Tibial nerve (tissue), 4 donors: ENCODE measurements around the gene DLST. TPM values are rescaled to one million over a fixed set of nuclear protein-coding genes. Genes with fewer than 3 reads are reported as not detected.
A peak's percentile ranks its signal among the peaks of the same experiment; 100 is the strongest.

Source experiments
- DNase-seq, 2 donors: peaks; one replicate each; pipeline ENCODE4 v3.0.0-alpha.2; 2019; ENCODE audit warnings: low spot score in 2 of 2
- H3K27ac ChIP-seq, 4 donors: fragments of 200-600 bp; sonication (generic) in 3 of 4; one replicate each; pipeline ENCODE4 v1.5.1; 2017 to 2019; ENCODE audit warnings: mild to moderate bottlenecking in 1 of 4
- H3K27me3 ChIP-seq, 2 donors: fragments of 200-600 bp; sonication (generic) in 1 of 2; one replicate each; pipeline versions ENCODE4 v1.5.1 to v1.6.0; 2017 to 2019
- H3K36me3 ChIP-seq, 3 donors: fragments of 200-600 bp; sonication (generic); one replicate each; pipeline ENCODE4 v1.5.1; 2018 to 2019
- H3K4me1 ChIP-seq, 4 donors: fragments of 200-600 bp; sonication (generic) in 3 of 4; one replicate each; pipeline ENCODE4 v1.5.1; 2017 to 2019
- H3K4me3 ChIP-seq, 4 donors: fragments of 200-600 bp; sonication (generic) in 3 of 4; one replicate each; pipeline ENCODE4 v1.5.1; 2017 to 2019; ENCODE audit warnings: mild to moderate bottlenecking in 1 of 4, moderate library complexity in 1 of 4
- H3K9me3 ChIP-seq, 4 donors: fragments of 200-600 bp; sonication (generic) in 3 of 4; one replicate each; pipeline ENCODE4 v1.5.1; 2017 to 2019
- EP300 ChIP-seq, 2 donors: sonication (generic); formaldehyde crosslinking; IDR thresholded peaks; one replicate each; pipeline ENCODE4 v1.6.1; 2017; ENCODE audit warnings: antibody characterized with exemption in 2 of 2, mild to moderate bottlenecking in 1 of 2
- POLR2A ChIP-seq, 2 donors: fragments of 450-650 bp; IDR thresholded peaks; one replicate each; pipeline ENCODE4 v1.6.1; 2017; ENCODE audit warnings: antibody characterized with exemption in 2 of 2, mild to moderate bottlenecking in 2 of 2, moderate library complexity in 2 of 2
- WGBS, 2 donors: methylation state at CpG; one replicate each; pipeline ENCODE4 v1.1.5; 2018; 5-methylcytosine and 5-hydroxymethylcytosine counted together
- total RNA-seq, 4 donors: library from RNA; depleted of rRNA; stranded (reverse); fragments of >200 nt; gene quantifications; one replicate each; pipeline ENCODE4 v1.1.0, GENCODE V29; 2016
- TF ChIP-seq, protein P1 (sequence below), 5 experiments: fragments of 200-600 bp in 3 of 5; fragments of 450-650 bp in 2 of 5; sonication (generic) in 3 of 5; IDR thresholded peaks; one replicate each; pipeline ENCODE4 v1.5.1; 2016 to 2019; ENCODE audit warnings: antibody characterized with exemption in 5 of 5, mild to moderate bottlenecking in 3 of 5, moderate library complexity in 2 of 5

The DLST gene
- total RNA-seq, 4 donors from 2014 or later = 73.5 to 94.8 (median 87.2) TPM

DNA sequence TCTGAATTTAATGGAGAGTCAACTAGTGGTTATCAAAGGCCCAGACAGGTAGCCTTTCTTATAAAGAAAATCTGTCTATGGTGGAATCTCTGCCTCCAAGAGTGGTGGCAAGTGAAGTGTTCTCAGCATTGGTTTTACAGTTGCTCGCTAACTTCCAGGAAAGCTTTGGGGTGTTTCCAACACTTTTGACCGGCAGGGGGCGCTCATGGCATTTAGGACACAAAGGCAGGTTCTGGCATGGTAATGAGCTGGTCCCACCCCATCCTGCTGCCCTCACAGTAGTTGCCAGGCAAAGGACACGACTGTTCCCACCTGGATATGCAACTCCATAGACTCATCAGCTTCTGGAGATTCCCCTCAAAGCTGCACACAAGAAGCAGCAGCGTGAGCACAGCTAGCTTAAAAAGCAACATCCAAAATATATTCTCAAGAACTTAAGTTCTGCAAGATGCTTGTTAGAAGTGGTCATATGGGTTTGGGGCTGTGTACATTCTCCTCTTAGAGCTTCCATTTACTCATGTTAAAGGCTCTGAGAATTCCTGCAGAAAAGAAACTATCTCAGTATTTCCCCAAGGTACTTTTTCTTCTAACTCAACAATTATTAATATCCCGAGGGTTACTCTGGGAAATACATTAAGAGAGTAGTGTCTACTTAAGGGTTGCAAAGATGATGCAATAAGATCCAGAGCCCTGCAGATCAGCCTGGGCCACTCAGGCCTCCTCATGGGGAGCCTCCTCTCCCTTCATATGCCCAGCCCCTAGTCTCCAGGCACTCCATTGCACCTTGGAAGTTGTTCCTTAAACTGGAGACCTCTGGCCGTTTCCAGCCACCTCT lies 20.6 kb upstream of the DLST start:
- peak; percentile 94 to 99 for DNase-seq
- Histone ChIP-seq H3K27ac (no peak overlapping the region), H3K4me1 (peaks cover 0 to 10% (median 0%) of the 10 kb centered on the region in 4 donors), H3K4me3 (no peak overlapping the region), H3K36me3 (no peaks in the 10 kb centered on the region), H3K9me3 (no peaks in the 10 kb centered on the region), H3K27me3 (no peaks in the 10 kb centered on the region)
- WGBS, 2 donors = 23% methylated on average over 7 of the region's 7 CpGs
- TF ChIP-seq EP300 (IDR thresholded peaks at IDR 0.05) (peak in 1 of 2 donors; percentile 41), POLR2A (IDR thresholded peaks at IDR 0.05) (no peak)
- TF ChIP-seq, protein P1, sequence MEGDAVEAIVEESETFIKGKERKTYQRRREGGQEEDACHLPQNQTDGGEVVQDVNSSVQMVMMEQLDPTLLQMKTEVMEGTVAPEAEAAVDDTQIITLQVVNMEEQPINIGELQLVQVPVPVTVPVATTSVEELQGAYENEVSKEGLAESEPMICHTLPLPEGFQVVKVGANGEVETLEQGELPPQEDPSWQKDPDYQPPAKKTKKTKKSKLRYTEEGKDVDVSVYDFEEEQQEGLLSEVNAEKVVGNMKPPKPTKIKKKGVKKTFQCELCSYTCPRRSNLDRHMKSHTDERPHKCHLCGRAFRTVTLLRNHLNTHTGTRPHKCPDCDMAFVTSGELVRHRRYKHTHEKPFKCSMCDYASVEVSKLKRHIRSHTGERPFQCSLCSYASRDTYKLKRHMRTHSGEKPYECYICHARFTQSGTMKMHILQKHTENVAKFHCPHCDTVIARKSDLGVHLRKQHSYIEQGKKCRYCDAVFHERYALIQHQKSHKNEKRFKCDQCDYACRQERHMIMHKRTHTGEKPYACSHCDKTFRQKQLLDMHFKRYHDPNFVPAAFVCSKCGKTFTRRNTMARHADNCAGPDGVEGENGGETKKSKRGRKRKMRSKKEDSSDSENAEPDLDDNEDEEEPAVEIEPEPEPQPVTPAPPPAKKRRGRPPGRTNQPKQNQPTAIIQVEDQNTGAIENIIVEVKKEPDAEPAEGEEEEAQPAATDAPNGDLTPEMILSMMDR (IDR thresholded peaks at IDR 0.05) = peak; percentile 70 to 88 (median 86)

DNA sequence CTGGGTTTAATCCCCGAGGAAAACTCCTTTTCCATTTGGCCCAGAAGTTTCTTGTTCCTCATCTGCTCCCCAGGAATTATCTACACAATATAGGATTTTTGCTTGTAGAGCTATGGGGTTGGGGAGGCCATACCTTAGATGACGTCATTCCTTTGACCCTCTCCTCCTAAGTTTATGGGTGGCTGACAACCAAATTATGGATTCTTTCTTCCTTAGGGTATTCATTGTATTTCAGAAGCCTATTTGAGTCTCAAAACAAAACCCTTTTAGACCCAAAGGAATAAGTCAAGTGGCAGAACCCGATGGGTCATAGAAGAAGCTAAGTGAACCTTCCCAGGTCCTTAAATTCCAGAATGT lies 20.0 kb upstream of the DLST start:
- Histone ChIP-seq H3K9me3 (no peaks in the 10 kb centered on the region), H3K36me3 (no peaks in the 10 kb centered on the region), H3K4me3 (no peak overlapping the region), H3K4me1 (peaks cover 0 to 10% (median 0%) of the 10 kb centered on the region in 4 donors), H3K27ac (no peak overlapping the region), H3K27me3 (no peaks in the 10 kb centered on the region)
- DNase-seq = no peak
- no peak for TF ChIP-seq EP300 (IDR thresholded peaks at IDR 0.05)
- TF ChIP-seq POLR2A (IDR thresholded peaks at IDR 0.05) = no peak
- TF ChIP-seq, protein P1 (IDR thresholded peaks at IDR 0.05) = no peak
- WGBS, 2 donors = 70 to 73% methylated on average over 3 of the region's 3 CpGs

DNA sequence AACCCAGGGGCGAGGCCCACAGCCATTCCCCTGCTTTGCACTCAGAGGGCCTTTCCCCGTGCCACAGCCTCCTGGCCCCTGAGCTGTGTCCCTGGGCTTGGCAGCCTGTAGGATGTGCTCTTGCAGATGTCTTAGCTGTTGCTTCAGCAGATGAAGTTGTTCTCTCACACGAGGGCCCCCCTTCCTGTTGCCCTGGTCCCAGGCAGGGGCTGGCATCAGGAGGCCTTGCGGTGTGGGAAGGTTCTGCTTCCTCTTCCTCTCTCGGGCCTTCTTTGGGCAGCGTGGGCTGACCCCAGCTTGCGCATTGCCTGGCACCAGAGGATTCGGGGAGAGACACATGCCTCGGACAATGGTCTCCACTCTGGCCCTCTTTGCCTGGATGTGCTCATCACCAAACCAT lies 18.4 kb upstream of the DLST start:
- no peak overlapping the region for H3K27ac ChIP-seq
- no peaks in the 10 kb centered on the region for H3K27me3 ChIP-seq
- H3K36me3 ChIP-seq = no peaks in the 10 kb centered on the region
- WGBS, 2 donors = 60% methylated on average over 6 to 9 of the region's 9 CpGs
- peaks cover 0 to 17% (median 5%) of the 10 kb centered on the region in 4 donors for H3K4me1 ChIP-seq
- no peak for DNase-seq
- TF ChIP-seq POLR2A (IDR thresholded peaks at IDR 0.05) (no peak), EP300 (IDR thresholded peaks at IDR 0.05) (no peak)
- TF ChIP-seq, protein P1 (IDR thresholded peaks at IDR 0.05) = no peak
- H3K9me3 ChIP-seq = no peaks in the 10 kb centered on the region
- no peak overlapping the region for H3K4me3 ChIP-seq

DNA sequence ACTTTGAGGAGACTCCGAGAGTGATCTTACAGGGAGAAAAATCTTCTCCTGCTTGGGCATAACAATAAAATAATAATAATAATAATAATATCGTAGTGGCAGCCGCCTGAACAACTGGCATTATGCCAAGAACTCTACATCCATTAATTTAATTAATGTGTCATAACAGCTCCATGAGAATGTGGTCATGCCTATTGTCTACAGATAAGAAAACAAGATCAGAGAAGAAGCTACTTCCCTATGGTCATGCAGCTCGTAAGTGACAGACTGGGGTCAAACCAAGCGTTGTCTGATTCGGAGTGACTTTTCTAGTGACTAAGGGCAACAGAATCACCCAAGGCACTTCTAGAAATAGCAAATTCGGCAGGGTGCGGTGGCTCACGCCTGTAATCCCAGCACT lies 17.5 kb upstream of the DLST start:
- WGBS, 2 donors = 84 to 90% methylated on average over 9 of the region's 9 CpGs

DNA sequence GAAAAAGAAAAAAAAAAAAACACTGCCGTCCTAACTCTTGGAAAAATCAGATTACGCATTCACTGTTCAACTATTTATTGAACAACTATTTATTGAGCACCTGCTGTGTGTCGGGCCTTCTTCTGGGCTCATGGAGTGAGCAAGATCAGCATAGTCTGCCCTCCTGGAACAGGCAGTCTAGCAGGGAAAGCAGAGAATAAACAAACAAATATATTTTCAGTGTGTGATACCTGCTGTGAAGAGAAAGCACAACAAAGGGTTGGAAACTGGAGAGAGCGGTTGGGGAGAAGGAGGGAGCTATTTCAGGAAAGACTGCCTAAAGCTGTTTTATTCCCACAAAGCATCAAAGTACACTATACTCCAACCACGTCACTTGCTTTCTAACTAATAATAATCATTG lies 16.6 kb upstream of the DLST start:
- peaks cover 0 to 17% (median 5%) of the 10 kb centered on the region in 4 donors for H3K4me1 ChIP-seq
- 92 to 95% methylated on average over 5 of the region's 5 CpGs for WGBS, 2 donors
- H3K27ac ChIP-seq = no peak overlapping the region
- H3K4me3 ChIP-seq = no peak overlapping the region
- H3K27me3 ChIP-seq = no peaks in the 10 kb centered on the region
- no peaks in the 10 kb centered on the region for H3K9me3 ChIP-seq
- DNase-seq = no peak
- no peaks in the 10 kb centered on the region for H3K36me3 ChIP-seq
- TF ChIP-seq POLR2A (IDR thresholded peaks at IDR 0.05) (no peak), EP300 (IDR thresholded peaks at IDR 0.05) (no peak)
- TF ChIP-seq, protein P1 (IDR thresholded peaks at IDR 0.05) = no peak

More for the DNA sequence above, 17.5 kb upstream of the DLST start:
- no peaks in the 10 kb centered on the region for H3K9me3 ChIP-seq
- TF ChIP-seq EP300 (IDR thresholded peaks at IDR 0.05) (no peak), POLR2A (IDR thresholded peaks at IDR 0.05) (no peak)
- TF ChIP-seq, protein P1 (IDR thresholded peaks at IDR 0.05) = no peak
- no peaks in the 10 kb centered on the region for H3K36me3 ChIP-seq
- no peak overlapping the region for H3K27ac ChIP-seq
- H3K4me1 ChIP-seq = peaks cover 0 to 17% (median 5%) of the 10 kb centered on the region in 4 donors
- no peaks in the 10 kb centered on the region for H3K27me3 ChIP-seq
- no peak overlapping the region for H3K4me3 ChIP-seq
- no peak for DNase-seq
